ENCODE data around the gene TYR.
"Not testable (repeated sequence)": the region's sequence is repeated elsewhere in the genome, so short reads cannot be mapped to it uniquely, and the experiment has no call there.

Gene TYR

DNA sequence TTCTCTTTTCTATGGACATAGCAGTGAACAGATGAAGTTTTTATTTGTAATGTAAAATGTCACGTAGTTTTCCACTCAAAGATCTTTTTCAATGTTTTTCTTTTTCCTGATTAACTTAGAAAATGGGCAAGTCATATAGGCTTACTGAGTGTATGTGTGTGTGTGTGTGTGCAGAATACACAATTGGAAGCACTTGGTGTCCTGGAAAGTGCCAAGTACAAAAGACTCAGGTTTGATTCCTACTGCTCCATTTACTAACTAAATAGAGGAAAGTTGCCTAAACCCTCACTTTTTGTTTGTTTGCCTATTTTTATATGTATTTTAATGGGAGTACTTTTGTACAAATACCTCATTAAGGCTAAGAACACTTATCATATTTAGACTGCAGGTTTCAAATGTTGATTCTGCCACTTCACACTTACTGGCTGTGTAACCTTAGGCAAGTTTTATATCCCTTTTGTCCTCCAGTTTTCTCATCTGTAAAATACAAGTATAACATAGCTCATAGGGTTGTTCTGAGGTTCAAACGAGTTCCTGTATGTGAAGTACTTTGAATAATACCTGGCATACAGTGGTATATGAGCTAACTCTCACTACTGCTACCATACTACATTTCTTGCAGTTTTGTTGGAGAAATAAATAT, 90.1 kb downstream of the TYR start:
- no peak for DNase-seq

DNA sequence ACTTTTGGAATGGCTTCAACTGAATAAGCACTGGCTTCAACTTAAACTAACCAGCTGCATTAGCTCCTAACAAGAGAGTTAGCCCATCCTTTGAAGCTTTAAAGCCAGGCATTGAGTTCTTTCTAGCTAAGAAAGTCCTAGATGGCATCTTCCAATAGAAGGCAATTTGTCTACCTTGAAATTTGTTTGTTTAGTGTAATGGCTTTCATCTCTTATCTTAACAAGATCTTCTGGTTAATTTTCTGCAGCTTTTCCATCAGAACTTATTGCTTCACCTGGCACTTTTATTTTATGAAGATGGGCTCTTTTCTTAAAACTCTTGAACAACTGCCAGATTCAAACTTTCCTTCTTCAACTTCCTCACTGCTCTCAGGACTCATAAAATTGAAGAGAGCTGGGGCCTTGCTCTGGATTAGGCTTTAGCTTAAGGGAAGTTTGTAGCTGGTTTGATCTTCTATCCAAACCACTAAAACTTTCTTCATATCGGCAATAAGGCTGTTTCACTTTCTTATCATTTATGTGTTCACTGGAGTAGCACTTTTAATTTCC, 94.9 kb downstream of the TYR start:
- DNase-seq = not testable (repeated sequence)

DNA sequence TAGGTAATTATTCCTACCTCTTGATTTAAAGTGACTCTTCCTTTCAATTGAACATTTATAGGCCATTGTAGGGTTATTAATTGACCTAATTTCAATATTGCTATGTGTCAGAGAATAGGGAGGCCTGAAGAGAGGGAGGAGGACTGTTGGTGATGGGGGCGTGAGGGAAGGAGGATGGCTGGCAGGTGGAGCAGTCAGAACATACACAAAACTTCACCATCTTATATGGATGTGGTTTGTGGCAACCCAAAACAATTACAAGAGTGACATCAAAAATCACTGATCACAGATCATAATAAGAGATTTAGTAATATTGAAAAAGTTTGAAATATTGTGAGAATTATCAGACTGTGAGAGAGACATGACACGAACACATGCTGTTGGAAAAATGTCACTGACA, 95.5 kb downstream of the TYR start:
- DNase-seq = not testable (repeated sequence)

DNA sequence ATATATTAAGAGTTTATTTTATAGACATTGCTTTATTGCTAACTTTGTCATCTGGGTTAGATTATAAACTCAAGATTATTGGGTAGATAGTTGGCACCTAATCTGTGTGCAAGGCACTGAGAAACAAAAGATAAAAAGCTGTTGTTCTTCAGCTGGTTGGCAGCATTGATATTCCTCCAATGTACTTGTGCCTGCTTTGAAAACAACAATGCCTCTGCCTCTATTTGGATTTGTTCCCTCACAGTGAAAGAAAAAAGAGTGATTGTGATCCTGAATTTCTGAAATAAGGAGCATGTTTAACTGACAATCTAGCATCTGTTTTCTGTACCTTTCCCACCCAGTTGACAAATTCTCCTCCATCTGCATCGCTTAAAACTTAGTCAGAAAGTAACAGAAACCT, 98.3 kb downstream of the TYR start:
- DNase-seq = peak in 9 of 58 donors; percentile 0 to 72 (median 10)

DNA sequence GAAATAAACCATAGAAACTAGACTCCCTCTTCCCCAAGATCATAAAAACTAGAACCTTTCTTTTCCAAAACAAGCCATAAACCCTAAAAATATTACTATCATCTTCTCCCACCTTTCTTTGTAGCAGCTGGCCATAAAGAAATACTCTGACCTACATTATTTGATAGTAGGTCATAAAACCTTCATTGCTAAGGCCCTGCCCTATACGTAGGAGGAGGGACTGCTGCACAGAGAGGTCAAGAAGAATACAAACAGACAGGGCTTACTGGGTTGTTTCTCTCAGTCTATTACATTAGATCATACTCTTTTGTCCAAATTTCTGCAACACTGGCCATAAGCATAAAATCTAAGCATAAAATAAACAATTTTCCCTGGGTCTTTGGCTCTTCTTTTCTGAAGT, 101.5 kb downstream of the TYR start:
- no peak for DNase-seq

DNA sequence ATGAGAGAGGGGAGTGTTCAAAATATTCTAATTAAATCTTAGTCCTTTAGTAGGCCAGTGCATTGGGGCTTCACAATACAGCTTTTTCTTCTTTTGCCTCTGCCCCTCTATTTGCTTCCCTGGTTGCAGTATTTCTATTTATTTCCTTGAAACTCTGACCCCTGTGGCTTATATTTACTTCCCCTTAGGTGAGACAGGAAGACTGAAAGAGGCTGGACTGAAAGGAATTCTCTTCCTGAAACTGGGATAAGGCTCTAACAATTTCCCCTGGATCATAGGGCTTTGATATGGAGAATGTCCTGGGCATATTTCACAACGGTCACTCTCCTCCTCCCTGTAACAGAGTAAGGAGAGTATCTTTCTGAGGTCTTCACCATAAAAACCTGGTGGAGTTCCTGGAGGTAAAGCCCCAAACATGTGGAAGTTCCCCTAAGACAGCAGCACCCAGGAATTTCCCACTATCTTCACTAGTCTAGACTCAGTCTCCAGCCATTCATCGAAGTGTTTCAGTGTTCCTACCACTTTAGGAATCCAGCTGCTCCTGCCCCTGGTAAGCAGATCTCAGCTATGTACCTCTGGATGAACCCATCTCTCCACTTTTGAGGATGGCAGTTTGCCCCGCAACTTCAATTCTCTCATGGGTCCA, 103.5 kb downstream of the TYR start:
- not testable (repeated sequence) for DNase-seq

DNA sequence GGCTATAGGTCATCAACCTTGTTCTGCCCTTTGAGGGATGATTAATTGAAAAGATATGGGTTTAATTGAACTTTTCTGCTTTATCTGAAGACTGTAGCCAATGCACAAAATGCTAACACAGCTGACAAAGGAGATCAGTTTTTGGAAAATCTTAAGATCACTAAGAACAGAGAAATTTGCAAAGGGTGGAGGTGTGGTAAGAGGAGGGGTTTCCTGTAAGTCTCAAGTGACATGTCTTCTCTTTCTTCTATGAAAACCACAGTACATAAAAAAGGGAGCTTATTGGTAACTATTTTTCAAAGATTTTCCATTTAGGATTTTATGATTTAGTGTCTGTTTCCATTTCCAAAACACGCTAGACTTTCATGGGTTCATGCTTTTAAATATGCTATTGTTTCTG, 108.9 kb downstream of the TYR start:
- DNase-seq = not testable (repeated sequence)

DNA sequence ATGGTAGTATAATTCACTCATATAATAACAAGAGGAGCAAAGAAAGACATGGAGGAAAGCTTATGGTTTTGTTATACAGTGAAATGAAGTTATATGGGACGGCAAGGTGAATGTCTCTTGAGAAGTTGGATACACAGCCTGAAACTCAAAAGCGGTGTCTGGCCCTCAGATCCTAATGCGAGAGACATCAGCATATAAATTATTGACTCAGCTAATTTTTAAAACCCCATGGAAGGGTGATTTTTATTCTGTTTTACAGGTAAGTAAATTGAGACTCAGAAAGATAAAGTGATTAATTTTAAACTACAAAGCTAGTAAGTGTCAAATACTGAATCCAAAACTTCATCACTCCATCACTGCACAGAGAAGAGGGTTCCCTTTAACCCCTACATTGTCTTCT, 110.3 kb downstream of the TYR start:
- DNase-seq = not testable (repeated sequence)

DNA sequence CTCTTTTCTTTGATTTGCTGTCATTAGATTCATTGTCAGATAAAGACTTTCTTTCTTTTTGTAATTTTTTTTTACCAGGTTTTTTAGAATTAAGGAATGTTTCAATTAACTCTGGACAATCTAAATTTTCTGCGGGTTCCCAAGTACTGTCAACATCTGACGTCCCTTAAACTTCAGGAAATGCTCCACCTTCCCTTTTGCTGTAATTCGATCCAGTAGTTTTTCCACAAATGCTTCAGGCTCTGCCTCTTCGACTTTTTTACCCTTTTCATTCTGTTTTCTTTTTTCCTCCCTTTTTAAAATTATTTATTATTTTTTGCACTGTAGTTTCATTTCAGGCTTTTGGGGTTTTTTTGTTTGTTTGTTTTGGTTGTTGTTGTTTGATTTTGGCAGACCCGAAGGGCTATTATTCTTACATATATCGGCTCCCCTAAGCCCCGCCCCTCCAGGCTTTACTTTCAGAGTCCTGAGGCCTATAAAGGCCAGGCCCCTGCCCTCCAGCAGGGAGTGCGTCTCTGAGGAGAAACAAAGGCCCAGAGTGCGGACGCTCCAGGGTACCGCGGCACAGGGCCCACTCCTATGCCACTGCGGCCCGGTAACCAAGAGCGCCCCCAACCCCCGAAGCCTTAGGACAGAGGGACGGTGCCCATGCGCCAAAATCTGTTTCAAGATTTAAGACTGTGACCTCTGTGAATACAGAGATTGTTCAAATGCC, 116.4 kb downstream of the TYR start:
- no peak for DNase-seq

DNA sequence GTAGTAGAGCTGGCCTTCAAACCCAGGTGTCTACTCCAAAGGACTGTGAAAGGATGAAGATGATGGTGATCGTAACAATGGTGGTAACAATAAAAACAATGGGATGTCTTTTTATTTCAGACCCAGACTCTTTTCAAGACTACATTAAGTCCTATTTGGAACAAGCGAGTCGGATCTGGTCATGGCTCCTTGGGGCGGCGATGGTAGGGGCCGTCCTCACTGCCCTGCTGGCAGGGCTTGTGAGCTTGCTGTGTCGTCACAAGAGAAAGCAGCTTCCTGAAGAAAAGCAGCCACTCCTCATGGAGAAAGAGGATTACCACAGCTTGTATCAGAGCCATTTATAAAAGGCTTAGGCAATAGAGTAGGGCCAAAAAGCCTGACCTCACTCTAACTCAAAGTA, 117.3 kb downstream of the TYR start:
- DNase-seq = not testable (repeated sequence)

DNA sequence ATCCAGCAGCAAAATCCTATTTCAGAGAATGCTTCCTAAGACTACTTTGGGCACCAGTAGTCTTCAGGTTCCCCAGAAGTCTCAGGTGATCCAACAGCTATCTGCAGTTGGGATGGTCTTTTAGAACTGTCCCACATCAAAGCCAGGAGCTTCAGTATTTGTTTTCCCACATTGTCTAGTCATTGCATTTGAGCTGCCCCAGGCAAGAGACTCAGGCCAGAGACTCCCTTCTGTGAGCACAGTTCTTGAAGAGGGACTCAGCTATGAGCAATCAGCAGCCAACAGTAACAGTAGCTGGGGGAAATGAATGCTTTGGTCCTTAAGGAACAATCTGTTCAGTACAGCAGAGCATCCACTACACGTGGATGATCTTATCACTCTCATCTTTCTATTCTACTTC, 125.4 kb downstream of the TYR start:
- DNase-seq = not testable (repeated sequence)

DNA sequence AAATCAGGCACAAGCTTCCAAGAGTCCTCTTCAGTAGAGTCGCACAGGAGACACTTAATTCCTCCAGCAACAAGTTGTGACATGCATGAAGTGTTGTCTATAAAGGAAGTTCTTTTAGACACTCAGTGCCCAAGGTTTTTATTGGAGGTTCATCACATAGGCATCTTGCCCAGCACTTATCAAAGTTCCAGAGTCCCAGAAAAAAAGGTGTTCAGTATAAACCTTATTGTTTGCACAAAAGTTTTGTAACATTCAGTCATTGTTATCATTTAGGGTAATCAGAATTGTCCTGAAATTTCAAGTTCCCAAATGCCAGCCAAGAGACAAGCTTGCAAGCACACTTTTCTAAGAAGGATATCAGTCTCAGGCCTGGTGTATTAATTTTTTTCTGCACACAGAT, 130.6 kb downstream of the TYR start:
- DNase-seq = not testable (repeated sequence)

DNA sequence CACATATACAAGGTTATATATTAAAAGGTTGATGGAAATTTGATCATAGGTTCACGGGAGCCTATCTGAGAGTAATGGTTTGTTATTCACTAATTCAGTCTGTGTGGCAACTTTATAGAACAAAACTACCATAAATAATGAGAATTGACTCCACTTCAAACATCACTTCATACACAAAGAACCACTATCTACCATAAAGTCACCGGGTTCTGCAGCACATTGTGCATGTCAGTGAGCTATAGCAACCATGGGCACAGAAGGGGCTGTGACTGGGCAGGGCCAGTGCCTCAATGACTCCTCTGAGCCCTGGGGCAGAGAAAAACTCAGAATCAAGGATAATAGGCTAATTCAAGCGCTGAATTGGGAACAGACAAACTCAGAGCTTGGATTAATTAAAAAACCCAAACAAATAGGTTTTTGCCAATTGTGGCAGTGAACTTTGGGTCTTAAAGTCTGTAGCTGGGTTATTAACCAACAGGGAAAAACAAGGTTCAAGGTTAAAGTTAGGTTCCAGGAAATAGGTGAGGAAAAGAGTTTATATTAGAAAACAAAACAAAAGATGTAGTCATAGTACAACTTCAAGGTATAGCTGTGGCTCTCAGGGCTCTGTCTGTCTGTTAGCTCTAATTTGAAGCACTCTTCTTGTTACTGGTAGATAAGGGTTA, 131.8 kb downstream of the TYR start:
- DNase-seq = not testable (repeated sequence)

DNA sequence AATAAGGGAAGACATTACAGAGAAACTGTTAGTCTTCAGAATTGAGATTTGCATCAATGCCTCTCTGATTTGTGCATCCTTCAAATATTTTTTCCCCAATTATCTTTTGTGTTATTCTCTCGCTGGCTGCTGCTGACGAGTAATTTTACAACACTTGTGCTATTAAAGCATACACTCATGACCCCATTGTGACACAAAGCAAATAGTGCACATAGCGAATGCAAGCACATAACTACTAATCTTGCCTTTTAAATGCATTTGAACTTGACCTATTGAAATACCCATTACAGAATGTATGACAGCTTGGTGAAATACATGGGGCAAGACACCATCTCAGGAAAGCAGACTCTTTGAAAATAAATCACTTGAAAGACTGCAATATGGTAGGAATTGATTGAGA, 132.9 kb downstream of the TYR start:
- DNase-seq = not testable (repeated sequence)

DNA sequence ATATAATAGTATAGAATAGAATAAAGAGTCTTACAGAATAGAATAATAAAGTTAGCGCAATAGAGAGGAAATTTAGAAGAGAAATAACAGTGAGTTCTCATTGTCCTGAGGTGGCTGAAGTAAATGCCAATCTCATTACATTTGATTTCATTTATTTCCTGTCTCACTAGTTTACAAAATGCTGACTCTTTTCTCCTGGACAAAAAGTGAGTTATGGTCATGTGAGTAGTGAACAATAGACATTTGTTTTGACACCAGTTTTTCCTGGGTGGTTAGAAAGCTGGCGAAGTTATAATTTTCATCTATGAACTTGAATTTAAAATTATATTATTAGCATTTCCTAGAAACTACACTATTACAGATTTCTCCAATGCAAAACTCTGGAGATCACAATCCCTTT, 143.7 kb downstream of the TYR start:
- no peak for DNase-seq

DNA sequence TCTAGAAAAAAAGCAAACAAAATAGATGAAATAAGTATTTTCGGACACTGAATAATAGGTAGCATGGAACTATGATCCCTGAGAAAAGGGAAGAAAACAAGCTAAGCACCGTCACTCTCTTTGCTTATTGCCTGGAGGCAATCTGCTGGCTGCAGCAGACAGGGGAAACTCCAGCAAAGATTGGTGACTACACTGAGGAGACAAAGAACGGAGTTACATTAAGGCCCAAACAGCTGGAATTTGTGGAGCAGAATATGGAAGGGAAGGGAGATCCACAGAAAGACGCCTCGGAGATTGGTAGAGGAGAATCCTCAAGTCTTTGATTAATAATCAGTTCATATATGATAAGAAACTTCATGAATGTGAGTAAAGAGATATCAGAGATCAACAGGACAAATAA, 150.2 kb downstream of the TYR start:
- DNase-seq = no peak

DNA sequence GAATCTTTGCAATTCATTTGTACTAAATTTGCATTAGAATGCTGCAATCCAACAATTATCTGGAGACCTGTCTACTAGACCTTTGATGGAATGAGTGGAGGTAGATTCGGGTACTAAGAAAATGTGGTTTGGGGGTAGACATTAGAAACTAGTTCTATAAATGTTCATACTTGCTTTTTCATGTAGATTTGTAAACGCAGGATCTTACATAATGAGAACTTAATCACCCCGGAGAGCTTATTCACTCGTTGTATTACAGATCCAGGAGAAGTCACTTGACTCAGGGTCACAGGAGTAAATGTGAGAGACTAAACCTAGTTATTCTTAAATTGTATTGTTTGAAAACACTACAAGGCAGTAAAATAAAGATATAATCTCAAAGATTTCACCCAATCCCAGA, 154.3 kb downstream of the TYR start:
- DNase-seq = not testable (repeated sequence)

DNA sequence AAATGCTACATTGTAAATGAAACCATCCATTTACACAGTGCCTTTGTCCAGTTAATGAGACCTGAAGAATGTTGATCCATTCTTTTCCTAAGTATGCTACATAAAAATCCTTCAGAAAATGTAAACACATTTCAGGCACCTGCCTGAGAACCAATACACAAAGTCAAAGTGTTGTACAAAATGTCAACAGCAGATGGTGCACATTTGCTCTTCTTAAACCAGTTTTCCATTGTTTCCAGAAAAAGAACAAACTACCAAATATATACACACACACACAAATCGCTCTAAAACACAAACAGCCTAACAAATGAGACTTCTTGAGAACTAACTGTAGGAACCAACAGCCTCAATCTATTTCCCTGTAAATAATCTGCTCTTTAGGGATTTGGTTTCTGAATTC, 156.0 kb downstream of the TYR start:
- DNase-seq = peak in 1 of 58 donors; percentile 36

DNA sequence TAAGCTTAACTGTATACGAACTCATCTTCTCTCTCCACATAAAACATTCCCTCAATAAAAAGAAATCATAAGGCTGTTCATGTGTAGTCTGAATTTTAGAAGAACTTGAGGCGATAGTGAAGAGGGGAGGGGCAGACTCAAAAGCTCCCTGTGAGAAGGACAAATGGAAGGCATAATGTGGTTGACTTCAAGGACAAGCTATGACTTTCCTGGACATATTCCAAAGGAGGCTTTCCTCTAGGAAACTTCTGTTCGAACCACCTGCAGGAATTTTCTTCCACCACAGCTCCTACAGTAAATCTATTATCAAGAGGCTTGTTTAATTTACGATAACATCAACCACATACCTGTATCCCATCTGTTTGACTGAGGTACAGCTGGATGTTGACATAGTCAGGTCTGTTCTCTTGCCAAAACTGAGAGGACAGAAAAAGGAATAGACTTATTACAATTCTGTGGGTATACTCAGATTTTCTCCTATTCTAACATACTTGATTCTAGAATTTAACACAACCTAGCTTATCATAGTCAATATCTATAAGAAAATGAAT, 159.5 kb downstream of the TYR start:
- DNase-seq = not testable (repeated sequence)

DNA sequence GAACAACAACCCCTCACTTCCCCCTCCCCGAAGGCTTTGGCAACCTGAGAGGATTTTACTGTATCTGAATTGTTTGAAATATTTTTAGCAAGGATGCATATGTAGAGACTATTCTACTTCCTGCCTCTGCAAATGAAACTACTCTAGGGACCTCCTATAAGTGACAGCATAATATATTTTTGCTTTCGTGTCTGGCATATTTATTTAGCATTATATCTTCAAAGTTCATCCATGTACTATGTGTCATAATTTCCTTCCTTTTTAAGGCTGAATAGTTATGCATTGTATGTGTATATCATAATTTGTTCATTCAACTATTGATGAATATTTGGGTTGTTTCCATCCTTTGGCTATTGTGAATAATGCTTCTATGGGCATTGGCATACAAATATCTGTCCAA, 160.4 kb downstream of the TYR start:
- DNase-seq = not testable (repeated sequence)

DNA sequence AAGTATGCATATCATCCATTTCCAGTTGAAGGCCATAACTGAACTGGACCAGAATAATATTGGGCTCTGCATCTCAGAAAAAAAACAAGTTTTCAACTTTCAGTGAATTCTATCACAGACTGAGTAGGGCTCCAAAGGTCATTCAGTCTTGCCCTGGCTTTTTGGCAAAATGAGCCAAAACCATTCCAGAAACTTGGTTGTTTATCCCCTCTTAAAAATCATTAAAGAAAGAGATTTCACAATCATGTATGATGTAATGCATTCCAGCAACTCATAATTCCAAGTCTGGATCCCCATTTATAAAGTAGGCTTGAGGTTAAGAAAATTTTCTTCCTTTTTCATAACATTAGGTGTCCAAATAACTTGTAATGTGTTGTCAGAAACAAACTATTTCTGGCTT, 162.8 kb downstream of the TYR start:
- DNase-seq = not testable (repeated sequence)

Data from anterior cingulate cortex (tissue), 58 donors.